ENCODE data around the gene OLFM1.

OLFM1 gene

DNA sequence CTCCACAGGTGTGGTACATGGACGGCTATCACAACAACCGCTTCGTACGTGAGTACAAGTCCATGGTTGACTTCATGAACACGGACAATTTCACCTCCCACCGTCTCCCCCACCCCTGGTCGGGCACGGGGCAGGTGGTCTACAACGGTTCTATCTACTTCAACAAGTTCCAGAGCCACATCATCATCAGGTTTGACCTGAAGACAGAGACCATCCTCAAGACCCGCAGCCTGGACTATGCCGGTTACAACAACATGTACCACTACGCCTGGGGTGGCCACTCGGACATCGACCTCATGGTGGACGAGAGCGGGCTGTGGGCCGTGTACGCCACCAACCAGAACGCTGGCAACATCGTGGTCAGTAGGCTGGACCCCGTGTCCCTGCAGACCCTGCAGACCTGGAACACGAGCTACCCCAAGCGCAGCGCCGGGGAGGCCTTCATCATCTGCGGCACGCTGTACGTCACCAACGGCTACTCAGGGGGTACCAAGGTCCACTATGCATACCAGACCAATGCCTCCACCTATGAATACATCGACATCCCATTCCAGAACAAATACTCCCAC is 32.1 kb downstream of the OLFM1 start:
- WGBS, 2 experiments: 95 to 96% methylated on average over 30 of the region's 30 CpGs
- no peaks in the 10 kb centered on the region for H3K9me3 ChIP-seq (ENCODE audit: control insufficient read depth, low read length)
- H3K4me1 ChIP-seq (ENCODE audit: control insufficient read depth, insufficient read depth, low read length): peaks cover 7% of the 10 kb centered on the region
- no peak overlapping the region for H3K4me3 ChIP-seq (ENCODE audit: insufficient read depth, low read depth, low read length)
- no peaks in the 10 kb centered on the region for H3K27me3 ChIP-seq (ENCODE audit: control insufficient read depth, insufficient read depth, low read length, poor library complexity, severe bottlenecking)
- no peak overlapping the region for H3K27ac ChIP-seq (ENCODE audit: insufficient read depth, low read depth, low read length, poor library complexity, severe bottlenecking)
- H3K36me3 ChIP-seq (ENCODE audit: control insufficient read depth, insufficient read depth, low read length): no peaks in the 10 kb centered on the region

DNA sequence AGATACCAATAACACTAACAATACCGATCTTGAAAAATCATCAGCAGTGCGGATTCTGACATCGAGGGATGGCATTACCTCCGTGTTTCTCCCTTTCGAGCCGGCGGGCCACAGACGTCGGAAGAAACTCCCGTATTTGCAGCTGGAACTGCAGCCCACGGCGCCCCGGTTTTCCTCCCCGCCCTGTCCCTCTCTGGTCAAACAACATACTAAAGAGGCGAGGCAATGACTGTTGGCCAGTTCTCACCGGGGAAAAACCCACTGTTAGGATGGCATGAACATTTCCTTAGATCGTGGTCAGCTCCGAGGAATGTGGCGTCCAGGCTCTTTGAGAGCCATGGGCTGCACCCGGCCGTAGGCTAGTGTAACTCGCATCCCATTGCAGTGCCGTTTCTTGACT is 32.8 kb downstream of the OLFM1 start:
- H3K9me3 ChIP-seq (ENCODE audit: control insufficient read depth, low read length): no peaks in the 10 kb centered on the region

DNA sequence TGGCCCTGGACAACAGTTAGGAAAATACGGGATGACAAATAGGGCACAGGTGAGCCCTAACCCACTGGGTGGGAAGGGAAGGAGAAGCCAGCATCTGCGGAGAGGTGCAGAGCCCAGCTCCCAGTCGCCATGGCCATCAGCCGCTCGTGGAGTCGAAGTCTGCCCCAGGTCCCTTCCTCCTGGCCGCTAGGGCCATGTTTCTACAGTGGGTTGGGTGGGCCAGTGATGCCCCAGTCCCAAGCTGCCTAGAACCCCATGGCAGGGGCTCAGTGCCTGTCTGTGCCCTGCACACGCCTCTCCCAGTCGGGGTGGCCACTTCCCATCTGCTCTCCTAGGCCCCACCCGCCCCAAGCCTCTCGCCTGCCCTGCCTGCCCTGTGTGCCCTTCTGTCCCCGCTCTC is 34.8 kb downstream of the OLFM1 start:
- Histone ChIP-seq H3K27me3 (ENCODE audit: control insufficient read depth, insufficient read depth, low read length, poor library complexity, severe bottlenecking) (no peaks in the 10 kb centered on the region), H3K27ac (ENCODE audit: insufficient read depth, low read depth, low read length, poor library complexity, severe bottlenecking) (no peak overlapping the region), H3K36me3 (ENCODE audit: control insufficient read depth, insufficient read depth, low read length) (no peaks in the 10 kb centered on the region), H3K9me3 (ENCODE audit: control insufficient read depth, low read length) (no peaks in the 10 kb centered on the region), H3K4me1 (ENCODE audit: control insufficient read depth, insufficient read depth, low read length) (no peaks in the 10 kb centered on the region), H3K4me3 (ENCODE audit: insufficient read depth, low read depth, low read length) (no peak overlapping the region)
- 86 to 89% methylated on average over 12 of the region's 12 CpGs for WGBS, 2 experiments

More for the DNA sequence above, 32.8 kb downstream of the OLFM1 start:
- Histone ChIP-seq H3K4me1 (ENCODE audit: control insufficient read depth, insufficient read depth, low read length) (peaks cover 7% of the 10 kb centered on the region), H3K27ac (ENCODE audit: insufficient read depth, low read depth, low read length, poor library complexity, severe bottlenecking) (no peak overlapping the region), H3K36me3 (ENCODE audit: control insufficient read depth, insufficient read depth, low read length) (no peaks in the 10 kb centered on the region), H3K4me3 (ENCODE audit: insufficient read depth, low read depth, low read length) (no peak overlapping the region), H3K27me3 (ENCODE audit: control insufficient read depth, insufficient read depth, low read length, poor library complexity, severe bottlenecking) (no peaks in the 10 kb centered on the region)
- 94 to 95% methylated on average over 23 of the region's 23 CpGs for WGBS, 2 experiments

DNA sequence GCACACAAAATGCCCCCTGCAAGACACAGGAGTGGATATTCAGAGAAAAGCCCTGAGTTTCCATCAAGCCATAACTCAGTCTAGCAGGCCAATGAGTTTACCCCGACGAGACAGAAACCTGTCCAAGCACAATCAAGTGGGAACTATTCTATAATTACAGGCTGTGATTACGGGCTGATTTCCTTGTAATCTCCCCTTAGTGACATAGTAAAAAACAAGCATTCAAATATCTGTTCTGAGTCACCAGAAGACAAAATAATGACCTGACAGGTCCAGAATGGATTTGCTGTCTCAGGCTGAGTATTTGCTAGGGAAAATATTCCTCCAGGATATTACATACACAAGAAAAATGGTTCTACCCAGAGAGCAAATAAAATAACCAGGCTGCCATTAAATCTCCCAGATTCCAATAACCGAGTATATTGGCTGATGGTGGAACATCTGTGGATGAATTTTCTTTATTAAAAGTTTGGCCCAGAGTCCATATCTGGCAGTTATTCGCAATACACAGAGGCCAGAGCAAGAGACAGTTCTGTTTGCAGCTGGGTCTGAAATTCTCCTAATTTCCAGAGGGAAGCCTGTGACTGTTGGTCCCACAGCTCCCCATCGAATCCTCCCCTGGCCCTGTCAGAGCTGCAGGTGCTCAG is 35.8 kb downstream of the OLFM1 start:
- Histone ChIP-seq H3K27me3 (ENCODE audit: control insufficient read depth, insufficient read depth, low read length, poor library complexity, severe bottlenecking) (no peaks in the 10 kb centered on the region), H3K9me3 (ENCODE audit: control insufficient read depth, low read length) (no peaks in the 10 kb centered on the region)
- 93 to 97% methylated on average over 6 of the region's 6 CpGs for WGBS, 2 experiments

DNA sequence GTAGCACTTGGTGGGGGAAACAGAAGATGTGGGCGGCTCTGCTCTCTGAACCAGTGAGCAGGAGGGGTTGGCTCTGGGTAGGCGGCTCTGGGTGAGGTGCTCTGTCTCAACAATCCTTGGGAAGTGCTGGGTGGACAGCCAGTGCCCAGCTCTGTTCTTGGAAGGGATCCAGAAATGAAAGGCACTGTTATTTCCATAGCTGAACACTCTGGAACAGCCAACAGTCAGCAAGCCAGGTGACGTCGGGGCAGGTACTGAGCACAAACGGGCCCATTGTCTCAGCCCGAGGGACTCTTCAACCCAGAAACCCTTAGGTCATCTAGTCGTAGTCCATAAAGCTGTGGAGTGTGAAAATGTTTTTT is 36.3 kb downstream of the OLFM1 start:
- no peaks in the 10 kb centered on the region for H3K36me3 ChIP-seq (ENCODE audit: control insufficient read depth, insufficient read depth, low read length)
- H3K9me3 ChIP-seq (ENCODE audit: control insufficient read depth, low read length): no peaks in the 10 kb centered on the region
- no peak overlapping the region for H3K4me3 ChIP-seq (ENCODE audit: insufficient read depth, low read depth, low read length)
- H3K27ac ChIP-seq (ENCODE audit: insufficient read depth, low read depth, low read length, poor library complexity, severe bottlenecking): no peak overlapping the region
- no peaks in the 10 kb centered on the region for H3K27me3 ChIP-seq (ENCODE audit: control insufficient read depth, insufficient read depth, low read length, poor library complexity, severe bottlenecking)
- H3K4me1 ChIP-seq (ENCODE audit: control insufficient read depth, insufficient read depth, low read length): peaks cover 4% of the 10 kb centered on the region
- 91 to 95% methylated on average over 7 of the region's 7 CpGs for WGBS, 2 experiments

More for the DNA sequence above, 35.8 kb downstream of the OLFM1 start:
- H3K4me1 ChIP-seq (ENCODE audit: control insufficient read depth, insufficient read depth, low read length): peaks cover 4% of the 10 kb centered on the region
- H3K36me3 ChIP-seq (ENCODE audit: control insufficient read depth, insufficient read depth, low read length): no peaks in the 10 kb centered on the region
- no peak overlapping the region for H3K4me3 ChIP-seq (ENCODE audit: insufficient read depth, low read depth, low read length)
- no peak overlapping the region for H3K27ac ChIP-seq (ENCODE audit: insufficient read depth, low read depth, low read length, poor library complexity, severe bottlenecking)

DNA sequence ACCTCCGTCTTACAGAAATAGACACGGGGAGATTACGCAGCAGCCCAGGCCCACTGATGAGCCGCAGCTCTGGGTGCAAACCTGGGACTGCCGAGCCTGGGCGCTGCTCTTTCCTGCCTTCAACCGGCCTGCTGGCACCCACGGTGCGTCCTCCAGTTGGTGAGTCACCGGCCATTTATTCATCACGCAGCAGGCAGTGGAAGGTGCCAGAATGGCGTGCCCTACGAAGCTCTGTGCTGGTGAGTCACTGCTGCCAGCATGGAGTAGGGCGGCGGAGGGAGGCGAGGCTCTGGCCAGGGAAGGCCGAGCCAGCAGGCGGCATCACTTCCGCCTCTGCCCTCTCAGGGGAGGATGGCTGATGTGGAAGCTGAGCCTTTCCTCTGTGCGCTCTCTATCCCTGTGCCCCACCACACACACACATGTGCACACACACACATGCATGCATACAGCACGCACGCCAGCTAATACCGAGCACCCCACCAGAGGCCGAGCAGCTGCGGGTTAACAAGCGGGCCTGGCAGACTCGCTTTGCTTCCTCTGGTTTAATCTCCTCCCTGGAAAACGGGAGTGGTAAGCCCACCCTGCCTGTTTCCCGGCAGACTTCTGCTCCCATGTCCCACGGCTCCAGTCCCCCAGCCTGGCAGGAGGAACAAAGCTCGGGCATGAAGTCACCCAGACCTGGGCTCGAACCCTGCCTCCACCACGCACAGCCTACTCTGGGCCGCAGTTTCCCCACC is 39.2 kb downstream of the OLFM1 start:
- H3K4me1 ChIP-seq (ENCODE audit: control insufficient read depth, insufficient read depth, low read length): peaks cover 4% of the 10 kb centered on the region
- no peak overlapping the region for H3K27ac ChIP-seq (ENCODE audit: insufficient read depth, low read depth, low read length, poor library complexity, severe bottlenecking)
- H3K9me3 ChIP-seq (ENCODE audit: control insufficient read depth, low read length): no peaks in the 10 kb centered on the region
- no peaks in the 10 kb centered on the region for H3K36me3 ChIP-seq (ENCODE audit: control insufficient read depth, insufficient read depth, low read length)
- no peaks in the 10 kb centered on the region for H3K27me3 ChIP-seq (ENCODE audit: control insufficient read depth, insufficient read depth, low read length, poor library complexity, severe bottlenecking)
- 91% methylated on average over 34 of the region's 34 CpGs for WGBS, 2 experiments
- H3K4me3 ChIP-seq (ENCODE audit: insufficient read depth, low read depth, low read length): no peak overlapping the region

DNA sequence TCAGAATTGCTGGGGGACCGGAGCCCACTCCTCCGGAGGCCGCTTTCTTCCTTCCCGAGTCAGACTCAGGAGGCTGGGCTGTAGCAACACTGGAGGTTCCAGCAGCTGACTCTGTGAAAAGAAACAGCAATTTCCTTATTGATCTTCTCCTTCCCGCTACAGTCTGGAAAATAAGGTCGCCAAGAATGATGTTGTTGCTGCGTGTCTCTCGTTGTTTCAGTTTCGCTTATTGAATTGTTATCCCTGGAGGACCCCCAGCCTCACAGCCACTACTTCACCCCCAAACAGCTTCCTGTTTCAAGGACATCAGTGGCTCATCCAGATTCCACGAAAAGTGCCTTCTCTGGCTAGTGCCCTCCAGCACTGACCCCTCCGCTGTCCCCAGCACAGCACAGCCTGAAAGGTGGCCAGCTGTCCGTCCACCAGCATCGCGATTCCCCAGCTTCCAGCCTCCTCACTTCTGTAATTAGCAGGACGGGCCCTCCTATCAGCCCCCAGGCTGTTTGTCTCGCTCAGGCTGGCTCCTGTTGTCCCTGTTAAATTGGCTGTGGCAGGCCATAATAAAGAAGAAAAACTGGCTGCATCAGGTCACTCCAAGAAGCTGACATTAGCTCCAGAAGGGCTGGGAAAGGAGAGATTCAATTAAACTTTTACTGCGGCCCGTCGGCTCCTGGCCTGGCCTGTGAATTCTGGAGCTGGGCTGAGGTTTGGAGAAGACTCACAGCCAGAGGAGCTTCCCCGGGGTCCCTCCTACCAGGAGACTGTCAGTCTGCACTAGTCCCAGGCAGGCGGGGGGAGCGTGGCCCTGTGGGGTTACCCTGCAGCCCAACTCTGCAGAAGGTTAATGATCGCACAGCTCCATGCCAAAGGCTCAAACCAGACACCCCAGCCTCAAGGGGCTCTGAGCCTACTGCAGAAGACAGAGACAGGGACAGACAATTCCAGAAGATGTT is 40.5 kb downstream of the OLFM1 start:
- Histone ChIP-seq H3K27ac (ENCODE audit: insufficient read depth, low read depth, low read length, poor library complexity, severe bottlenecking) (no peak overlapping the region), H3K36me3 (ENCODE audit: control insufficient read depth, insufficient read depth, low read length) (no peaks in the 10 kb centered on the region), H3K4me1 (ENCODE audit: control insufficient read depth, insufficient read depth, low read length) (peaks cover 4% of the 10 kb centered on the region), H3K4me3 (ENCODE audit: insufficient read depth, low read depth, low read length) (no peak overlapping the region), H3K9me3 (ENCODE audit: control insufficient read depth, low read length) (no peaks in the 10 kb centered on the region), H3K27me3 (ENCODE audit: control insufficient read depth, insufficient read depth, low read length, poor library complexity, severe bottlenecking) (peaks cover 8% of the 10 kb centered on the region)
- 73 to 74% methylated on average over 23 of the region's 23 CpGs for WGBS, 2 experiments

DNA sequence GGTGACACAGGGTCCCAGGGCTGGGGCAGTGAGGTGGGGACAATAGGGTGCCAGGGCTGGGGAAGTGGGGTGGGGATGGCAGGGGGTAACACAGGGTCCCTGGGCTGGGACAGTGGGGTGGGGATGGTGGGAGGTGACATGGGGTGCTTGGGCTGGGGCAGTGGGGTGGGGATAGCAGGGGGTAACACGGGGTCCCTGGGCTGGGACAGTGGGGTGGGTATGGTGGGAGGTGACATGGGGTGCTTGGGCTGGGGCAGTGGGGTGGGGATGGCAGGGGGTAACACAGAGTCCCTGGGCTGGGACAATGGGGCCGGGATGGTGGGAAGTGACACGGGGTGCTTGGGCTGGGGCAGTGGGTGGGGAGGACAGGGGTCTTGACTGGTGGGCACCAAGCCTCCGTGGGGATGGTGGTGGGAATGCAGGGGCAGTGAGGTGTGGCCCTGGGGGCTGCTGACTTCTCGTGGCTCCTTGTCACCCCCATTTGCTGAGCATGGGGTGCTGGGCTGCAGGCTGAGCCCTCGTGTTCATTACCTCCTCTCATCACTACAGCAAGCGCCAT is 41.7 kb downstream of the OLFM1 start:
- peaks cover 15% of the 10 kb centered on the region for H3K27me3 ChIP-seq (ENCODE audit: control insufficient read depth, insufficient read depth, low read length, poor library complexity, severe bottlenecking)
- 98% methylated on average over 7 of the region's 7 CpGs for WGBS, 2 experiments
- no peak overlapping the region for H3K27ac ChIP-seq (ENCODE audit: insufficient read depth, low read depth, low read length, poor library complexity, severe bottlenecking)
- H3K9me3 ChIP-seq (ENCODE audit: control insufficient read depth, low read length): no peaks in the 10 kb centered on the region
- peaks cover 4% of the 10 kb centered on the region for H3K4me1 ChIP-seq (ENCODE audit: control insufficient read depth, insufficient read depth, low read length)
- H3K4me3 ChIP-seq (ENCODE audit: insufficient read depth, low read depth, low read length): no peak overlapping the region
- H3K36me3 ChIP-seq (ENCODE audit: control insufficient read depth, insufficient read depth, low read length): no peaks in the 10 kb centered on the region

DNA sequence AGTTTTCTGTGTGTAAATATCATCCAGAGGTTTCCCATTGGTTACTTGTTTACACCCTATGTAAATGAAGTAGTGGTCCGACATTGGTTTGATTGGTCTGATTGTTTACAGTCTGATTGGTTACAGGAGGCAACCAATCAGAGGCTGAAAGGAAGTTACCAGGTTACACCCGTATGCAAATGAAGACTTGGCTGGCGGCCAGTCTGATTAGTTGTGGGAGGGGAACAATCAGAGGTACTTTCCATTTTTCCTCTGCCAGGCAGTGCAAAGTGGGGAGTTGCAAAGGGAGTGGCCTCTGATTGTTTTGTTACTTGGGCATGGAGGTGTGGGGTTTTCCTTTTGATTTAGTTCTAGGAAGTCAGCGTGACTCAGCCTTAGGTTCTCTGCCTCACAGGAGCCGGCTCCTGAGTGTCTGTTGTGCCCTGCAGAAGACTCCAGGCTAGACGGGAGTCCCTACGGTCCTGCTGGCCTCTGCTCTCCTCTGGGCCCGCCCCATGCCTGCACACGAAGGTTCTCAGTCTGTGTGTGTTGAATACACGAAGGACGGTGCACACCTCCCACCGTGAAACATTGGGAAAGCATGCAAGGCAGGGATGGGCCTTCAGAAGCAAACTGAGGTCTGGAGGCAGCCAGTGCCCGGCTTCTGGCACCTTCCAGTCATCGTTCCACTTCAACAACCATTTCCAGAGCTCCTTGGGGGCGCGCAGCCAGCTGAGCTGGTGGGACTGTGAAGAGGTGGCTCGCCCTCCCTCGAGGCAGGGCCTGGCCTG is 42.9 kb downstream of the OLFM1 start:
- Histone ChIP-seq H3K4me3 (ENCODE audit: insufficient read depth, low read depth, low read length) (no peak overlapping the region), H3K27ac (ENCODE audit: insufficient read depth, low read depth, low read length, poor library complexity, severe bottlenecking) (no peak overlapping the region), H3K4me1 (ENCODE audit: control insufficient read depth, insufficient read depth, low read length) (peaks cover 4% of the 10 kb centered on the region), H3K9me3 (ENCODE audit: control insufficient read depth, low read length) (no peaks in the 10 kb centered on the region), H3K27me3 (ENCODE audit: control insufficient read depth, insufficient read depth, low read length, poor library complexity, severe bottlenecking) (peaks cover 25% of the 10 kb centered on the region), H3K36me3 (ENCODE audit: control insufficient read depth, insufficient read depth, low read length) (no peaks in the 10 kb centered on the region)
- WGBS, 2 experiments: 91 to 92% methylated on average over 18 of the region's 18 CpGs

Data from ectodermal cell (in vitro differentiated cells).